SK-N-MC (cell line): ENCODE measurements around the gene PLPPR4.

Source experiments
- EZH2 ChIP-seq: fragments of 200-600 bp; sonication (generic); IDR thresholded peaks from one replicate; pipeline ENCODE4 v1.6.1; 2017; ENCODE audit warnings: antibody characterized with exemption
- POLR2AphosphoS5 ChIP-seq: IDR thresholded peaks from 2 replicates; pipeline ENCODE4 v1.6.1; 2012; ENCODE audit warnings: mild to moderate bottlenecking, low read depth, low read length, borderline replicate concordance

GRCh38 chr1:99217599-99217998, 46.7 kb upstream of the PLPPR4 start:
- no peak for TF ChIP-seq POLR2AphosphoS5
- no peak for TF ChIP-seq EZH2
